22Rv1 (cell line): ENCODE results near the gene TCF4.

Source experiments
- CTCF ChIP-seq: fragments of 450-650 bp; IDR thresholded peaks from 2 replicates; pipeline ENCODE4 v1.5.1; 2017; ENCODE audit warnings: mild to moderate bottlenecking
- ZFX ChIP-seq: fragments of 450-650 bp; IDR thresholded peaks from 2 replicates; pipeline ENCODE4 v1.6.1; 2017; ENCODE audit warnings: antibody characterized with exemption, borderline replicate concordance

- no peak for TF ChIP-seq CTCF
- no peak for TF ChIP-seq ZFX
These were observed 36.8 kb downstream of the TCF4 start for GRCh38 chr18:55551227-55551626.
